CD8-positive, alpha-beta memory T cell (primary cell): ENCODE results near the gene PRSS33. TPM values are rescaled to one million over a fixed set of nuclear protein-coding genes. Genes with fewer than 3 reads are reported as not detected.
A peak's percentile ranks its signal among the peaks of the same experiment; 100 is the strongest.

ENCODE experiments used
- CTCF ChIA-PET: fragments of 350-600 bp; sonication (Branson Sonifier 250); formaldehyde crosslinking; loops from one replicate; lab custom pipeline; 2021; ENCODE audit warnings: antibody characterized with exemption; lab: Charles Lee
- POLR2A ChIA-PET: fragments of 350-600 bp; sonication (Branson Sonifier 250); formaldehyde crosslinking; loops from one replicate; lab custom pipeline; 2021; ENCODE audit warnings: antibody characterized with exemption; lab: Charles Lee
- DNase-seq, 5 donors: peaks; one replicate each; pipeline versions ENCODE4 v3.0.0 to v3.0.0-alpha.2; 2020 to 2022; ENCODE audit warnings: mixed read lengths in 1 of 5
- H3K27ac ChIP-seq: one replicate; pipeline ENCODE4 v1.7.0; 2013; ENCODE audit warnings: low read depth, mild to moderate bottlenecking, low read length, moderate library complexity
- H3K27me3 ChIP-seq: 2 replicates; pipeline ENCODE4 v1.7.0; 2013; ENCODE audit warnings: low read length, mild to moderate bottlenecking; ENCODE audit not compliant: insufficient read depth, poor library complexity, severe bottlenecking
- H3K36me3 ChIP-seq: 2 replicates; pipeline ENCODE4 v1.7.0; 2013; ENCODE audit warnings: mild to moderate bottlenecking, low read length, moderate library complexity; ENCODE audit not compliant: insufficient read depth
- H3K4me1 ChIP-seq: 2 replicates; pipeline ENCODE4 v1.7.0; 2013; ENCODE audit warnings: mild to moderate bottlenecking, low read length, moderate library complexity; ENCODE audit not compliant: insufficient read depth
- H3K4me3 ChIP-seq: 2 replicates; pipeline ENCODE4 v1.7.0; 2013; ENCODE audit warnings: mild to moderate bottlenecking, low read length
- H3K9me3 ChIP-seq: 2 replicates; pipeline ENCODE4 v1.7.0; 2013; ENCODE audit warnings: mild to moderate bottlenecking, low read length
- H3K27ac Mint-ChIP-seq, 8 donors: one replicate each; pipeline ENCODE4 v1.8.0; 2020 to 2021; ENCODE audit warnings: mixed read lengths in 8 of 8, mild to moderate bottlenecking in 6 of 8, inconsistent platforms in 3 of 8, moderate library complexity in 3 of 8
- H3K27me3 Mint-ChIP-seq, 2 donors: one replicate each; pipeline ENCODE4 v1.8.0; 2020 to 2021; ENCODE audit warnings: mixed read lengths in 2 of 2, mild to moderate bottlenecking in 1 of 2, moderate library complexity in 1 of 2
- H3K36me3 Mint-ChIP-seq, 3 donors: one replicate each; pipeline ENCODE4 v1.8.0; 2020 to 2021; ENCODE audit warnings: mixed read lengths in 3 of 3, inconsistent platforms in 1 of 3, mild to moderate bottlenecking in 1 of 3
- H3K4me1 Mint-ChIP-seq, 3 donors: one replicate each; pipeline ENCODE4 v1.8.0; 2020 to 2021; ENCODE audit warnings: mixed read lengths in 3 of 3, inconsistent platforms in 1 of 3, mild to moderate bottlenecking in 1 of 3
- H3K4me3 Mint-ChIP-seq, 7 donors: one replicate each; pipeline ENCODE4 v1.8.0; 2020 to 2021; ENCODE audit warnings: mixed read lengths in 7 of 7, mild to moderate bottlenecking in 6 of 7, moderate library complexity in 4 of 7, inconsistent platforms in 2 of 7
- H3K9me3 Mint-ChIP-seq, 5 donors: one replicate each; pipeline ENCODE4 v1.8.0; 2020 to 2022; ENCODE audit warnings: mixed read lengths in 5 of 5, mild to moderate bottlenecking in 3 of 5, moderate library complexity in 2 of 5, inconsistent platforms in 1 of 5
- polyA plus RNA-seq: library from polyadenylated mRNA; unstranded; fragments of 300-500 nt; fragmentation: Illumina TruSeq; gene quantifications from one replicate; pipeline ENCODE4 v1.2.3, GENCODE V29; 2021
- total RNA-seq, 2 experiments: library from RNA; stranded (reverse); gene quantifications; one replicate each; pipeline ENCODE4 v1.2.3, GENCODE V29; 2021

PRSS33 gene, protein sequence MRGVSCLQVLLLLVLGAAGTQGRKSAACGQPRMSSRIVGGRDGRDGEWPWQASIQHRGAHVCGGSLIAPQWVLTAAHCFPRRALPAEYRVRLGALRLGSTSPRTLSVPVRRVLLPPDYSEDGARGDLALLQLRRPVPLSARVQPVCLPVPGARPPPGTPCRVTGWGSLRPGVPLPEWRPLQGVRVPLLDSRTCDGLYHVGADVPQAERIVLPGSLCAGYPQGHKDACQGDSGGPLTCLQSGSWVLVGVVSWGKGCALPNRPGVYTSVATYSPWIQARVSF
- total RNA-seq (under 1 TPM; 0.15 to 0.22 TPM), polyA plus RNA-seq (not detected)

DNA sequence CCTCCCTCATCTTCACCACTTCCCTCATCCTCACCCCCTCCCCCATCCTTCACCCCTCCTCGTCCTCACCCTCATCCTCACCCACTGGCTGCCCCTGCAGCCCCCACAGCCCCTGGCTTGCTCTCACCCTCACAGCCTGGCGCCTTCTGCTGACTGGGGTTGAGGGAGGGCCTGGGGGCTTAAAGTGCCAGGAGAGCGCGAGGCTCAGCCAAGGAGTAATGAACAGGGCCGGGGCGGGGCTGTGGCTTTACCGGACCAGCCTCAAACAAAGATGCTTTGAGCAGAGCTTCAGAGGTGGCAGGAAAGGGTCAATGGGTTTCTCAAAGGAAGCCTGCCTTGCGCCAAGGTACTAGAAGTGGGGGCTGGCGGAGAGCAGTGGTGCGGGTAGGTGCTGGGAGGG, at the start of gene PRSS33:
PRSS33 (minus strand) TSS at position 155 of the 400 bp plus-strand sequence. CDS start 1,013 bp downstream, outside the sequence.
- H3K27ac Mint-ChIP-seq: peak within 1 kb of the TSS in 1 of 8 donors; percentile 54
- ChIA-PET POLR2A (no interaction called here), CTCF (no interaction called here)
- H3K4me3 ChIP-seq: no peak within 1 kb of the TSS
- H3K4me1 ChIP-seq: peaks cover 12% of the 10 kb centered on the region
- H3K9me3 Mint-ChIP-seq: no peaks in the 10 kb centered on the region
- H3K9me3 ChIP-seq: no peaks in the 10 kb centered on the region
- peak within 1 kb of the TSS in 4 of 7 donors; percentile 45 to 57 (median 50) for H3K4me3 Mint-ChIP-seq
- H3K36me3 ChIP-seq: no peaks in the 10 kb centered on the region
- H3K36me3 Mint-ChIP-seq: no peaks in the 10 kb centered on the region
- peak in 1 of 5 donors; percentile 39 for DNase-seq
- H3K27me3 ChIP-seq: no peaks in the 10 kb centered on the region
- peaks cover 0 to 21% (median 5%) of the 10 kb centered on the region in 3 donors for H3K4me1 Mint-ChIP-seq
- H3K27ac ChIP-seq: no peak within 1 kb of the TSS
- peaks cover 15 to 25% of the 10 kb centered on the region in 2 donors for H3K27me3 Mint-ChIP-seq

DNA sequence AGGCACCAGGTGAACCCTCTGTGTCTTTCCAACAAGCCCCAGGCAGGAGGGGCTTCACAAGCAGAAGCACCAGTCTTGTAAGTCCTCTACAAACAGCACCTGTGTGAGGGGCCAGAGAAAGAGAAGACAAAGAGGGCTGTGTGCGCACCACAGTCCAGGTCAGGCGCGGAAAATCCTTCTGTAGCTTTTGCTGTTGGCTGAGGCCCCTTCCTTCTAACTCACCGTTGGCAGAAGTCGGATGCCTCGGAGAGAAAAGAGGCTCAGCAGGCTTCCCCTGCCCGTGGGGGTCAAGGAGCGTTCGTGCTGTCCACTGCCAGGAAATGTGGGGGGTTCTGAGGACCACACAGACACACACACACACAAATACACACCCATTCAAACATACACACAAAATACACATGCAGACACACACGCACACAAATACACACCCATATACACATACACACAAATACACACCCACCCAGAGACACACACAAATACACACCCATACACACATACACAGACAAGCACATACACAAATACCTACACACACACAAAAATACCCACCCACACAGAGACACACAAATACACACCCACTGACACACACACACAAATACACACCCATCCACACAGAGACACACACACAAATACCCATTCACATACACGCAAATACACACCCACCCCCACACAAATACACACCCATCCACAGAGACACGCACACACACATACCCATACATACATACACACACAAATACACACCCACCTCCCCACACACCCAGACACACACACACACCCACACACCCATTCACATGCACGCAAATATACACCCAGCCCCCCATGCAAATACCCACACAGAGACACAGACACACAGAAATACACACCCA, 49.5 kb upstream of the PRSS33 start:
- CTCF ChIA-PET: no interaction called here

DNA sequence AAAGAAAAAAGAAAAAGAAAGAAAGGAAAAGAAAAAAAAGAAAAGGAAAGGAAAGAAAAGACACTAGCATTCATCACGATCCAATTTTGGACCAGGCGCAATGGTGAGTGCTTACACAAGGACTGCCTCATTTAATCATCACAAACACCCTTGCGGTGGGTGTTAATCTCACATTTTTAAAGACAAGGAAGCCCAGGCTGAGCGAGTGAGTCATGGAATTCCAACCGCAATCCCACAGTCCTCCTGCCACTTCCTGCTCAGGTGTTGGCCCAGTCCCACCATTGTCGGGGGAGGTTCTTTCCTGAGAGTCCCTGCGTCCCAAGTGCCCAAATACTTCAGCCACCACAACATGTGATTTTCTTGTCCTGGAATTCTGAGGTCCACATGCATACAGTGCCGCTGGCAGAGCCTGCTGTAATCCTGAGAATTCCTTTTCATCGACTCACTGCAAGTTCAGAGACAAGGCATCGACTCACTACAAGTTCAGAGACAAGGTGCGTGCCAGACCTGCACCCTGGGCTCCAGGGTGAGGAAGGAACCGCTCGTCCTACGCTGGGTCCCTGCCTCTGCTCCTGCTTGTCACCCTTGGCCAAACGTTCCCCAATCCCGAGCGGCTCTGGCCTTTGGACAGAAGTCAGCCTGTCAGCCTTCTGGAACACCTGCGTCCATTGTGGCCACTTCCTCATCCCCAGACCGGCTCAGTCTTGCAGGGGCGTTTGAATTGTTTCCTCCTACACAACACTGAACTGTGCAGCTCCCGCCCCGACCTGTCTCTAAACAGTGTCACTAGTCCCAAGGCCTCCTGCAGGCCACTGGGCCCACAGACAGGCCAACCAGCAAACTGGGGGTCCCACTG, 48.5 kb upstream of the PRSS33 start:
- no peaks in the 10 kb centered on the region for H3K36me3 ChIP-seq
- Mint-ChIP-seq H3K36me3 (no peaks in the 10 kb centered on the region), H3K9me3 (no peaks in the 10 kb centered on the region), H3K27ac (no peak overlapping the region), H3K4me3 (no peak overlapping the region), H3K4me1 (peaks cover 11 to 22% (median 18%) of the 10 kb centered on the region in 3 donors), H3K27me3 (peaks cover 1 to 14% of the 10 kb centered on the region in 2 donors)
- no peak overlapping the region for H3K4me3 ChIP-seq
- peaks cover 23% of the 10 kb centered on the region for H3K4me1 ChIP-seq
- DNase-seq: no peak
- CTCF ChIA-PET: no interaction called here
- POLR2A ChIA-PET: no interaction called here
- no peak overlapping the region for H3K27ac ChIP-seq
- peaks cover under 1% of the 10 kb centered on the region for H3K27me3 ChIP-seq
- H3K9me3 ChIP-seq: no peaks in the 10 kb centered on the region

More for the DNA sequence above, 49.5 kb upstream of the PRSS33 start:
- H3K36me3 ChIP-seq: no peaks in the 10 kb centered on the region
- no peak overlapping the region for H3K4me3 ChIP-seq
- peaks cover 33% of the 10 kb centered on the region for H3K4me1 ChIP-seq
- peak in 1 of 5 donors; percentile 24 for DNase-seq
- peak overlapping the region in 4 of 8 donors; percentile 15 to 79 (median 28) for H3K27ac Mint-ChIP-seq
- H3K4me3 Mint-ChIP-seq: no peak overlapping the region
- H3K27ac ChIP-seq: no peak overlapping the region
- no peaks in the 10 kb centered on the region for H3K9me3 Mint-ChIP-seq
- peaks cover 17 to 32% (median 25%) of the 10 kb centered on the region in 3 donors for H3K4me1 Mint-ChIP-seq
- no peaks in the 10 kb centered on the region for H3K27me3 ChIP-seq
- peaks cover 0 to 10% of the 10 kb centered on the region in 2 donors for H3K27me3 Mint-ChIP-seq
- no peaks in the 10 kb centered on the region for H3K36me3 Mint-ChIP-seq
- H3K9me3 ChIP-seq: no peaks in the 10 kb centered on the region
- POLR2A ChIA-PET: no interaction called here

DNA sequence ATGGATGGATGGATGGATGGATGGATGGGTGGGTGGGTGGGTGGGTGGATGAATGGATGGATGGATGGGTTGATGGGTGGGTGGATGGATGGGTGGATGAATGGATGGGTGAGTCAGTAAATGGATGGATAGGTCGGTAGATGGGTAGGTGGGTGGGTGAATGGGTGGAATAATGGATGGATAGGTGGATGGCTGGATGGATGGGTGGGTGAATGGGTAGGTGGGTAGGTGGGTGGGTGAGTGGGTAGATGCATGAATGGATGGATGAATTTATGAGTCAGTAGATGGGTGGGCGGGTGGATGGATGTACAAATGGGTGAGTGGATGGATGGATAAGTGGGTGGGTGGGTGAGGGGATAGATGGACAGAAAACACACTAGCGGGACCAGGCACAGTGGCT, 47.6 kb upstream of the PRSS33 start:
- Mint-ChIP-seq H3K4me3 (no peak overlapping the region), H3K4me1 (peaks cover 11 to 16% (median 15%) of the 10 kb centered on the region in 3 donors), H3K27me3 (peaks cover 1 to 17% of the 10 kb centered on the region in 2 donors), H3K27ac (no peak overlapping the region), H3K36me3 (no peaks in the 10 kb centered on the region), H3K9me3 (no peaks in the 10 kb centered on the region)
- CTCF ChIA-PET: no interaction called here
- no peaks in the 10 kb centered on the region for H3K9me3 ChIP-seq
- H3K36me3 ChIP-seq: no peaks in the 10 kb centered on the region
- DNase-seq: no peak
- H3K4me3 ChIP-seq: no peak overlapping the region
- peaks cover 3% of the 10 kb centered on the region for H3K27me3 ChIP-seq
- POLR2A ChIA-PET: no interaction called here
- peaks cover 14% of the 10 kb centered on the region for H3K4me1 ChIP-seq
- H3K27ac ChIP-seq: no peak overlapping the region

DNA sequence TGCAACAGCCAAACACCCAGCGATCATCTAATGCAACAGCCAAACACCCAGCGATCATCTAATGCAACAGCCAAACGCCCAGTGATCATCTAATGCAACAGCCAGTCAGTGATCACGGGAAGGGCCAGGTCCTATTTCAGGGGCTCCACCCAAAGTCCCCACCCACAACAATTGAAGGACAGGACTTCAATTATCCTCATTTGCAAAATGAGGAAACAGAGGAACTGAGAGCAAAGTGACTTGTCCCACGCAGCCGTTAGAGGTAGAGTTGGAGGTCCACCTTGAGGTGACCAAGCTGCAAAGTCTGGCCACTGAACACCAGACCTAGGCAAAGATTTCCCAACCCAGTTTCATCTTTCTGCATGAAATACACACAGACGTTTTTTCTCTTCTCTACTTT, 46.4 kb upstream of the PRSS33 start:
- CTCF ChIA-PET: no interaction called here
- Histone ChIP-seq H3K4me1 (peaks cover 2% of the 10 kb centered on the region), H3K27me3 (peaks cover 3% of the 10 kb centered on the region), H3K36me3 (no peaks in the 10 kb centered on the region), H3K4me3 (no peak overlapping the region), H3K27ac (no peak overlapping the region), H3K9me3 (no peaks in the 10 kb centered on the region)
- POLR2A ChIA-PET: no interaction called here
- Mint-ChIP-seq H3K27ac (peak overlapping the region in 1 of 8 donors; percentile 55), H3K4me3 (no peak overlapping the region), H3K4me1 (peaks cover 5 to 7% (median 6%) of the 10 kb centered on the region in 3 donors), H3K27me3 (peaks cover 1 to 17% of the 10 kb centered on the region in 2 donors), H3K9me3 (no peaks in the 10 kb centered on the region), H3K36me3 (no peaks in the 10 kb centered on the region)
- DNase-seq: no peak

DNA sequence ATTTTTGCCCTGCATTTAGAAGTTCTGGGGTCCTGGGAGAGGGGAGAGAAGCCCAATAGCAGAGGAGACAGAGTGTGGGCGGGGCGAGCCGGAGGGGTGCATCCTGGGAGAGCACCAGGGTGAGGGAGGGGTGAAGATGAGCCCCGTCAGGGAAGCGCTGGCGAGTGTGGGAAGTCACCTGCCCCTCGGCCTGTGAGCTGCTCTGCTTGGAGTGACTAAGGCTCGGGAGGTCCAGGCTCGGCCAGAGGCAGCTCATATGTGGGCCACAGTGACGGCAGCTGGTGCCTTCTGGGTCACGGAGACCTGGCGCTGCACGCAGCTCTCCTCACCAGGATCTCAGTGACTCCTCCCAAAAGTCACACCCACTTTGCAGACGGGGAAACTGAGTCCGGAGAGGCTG, 43.8 kb upstream of the PRSS33 start:
- peaks cover 1 to 18% of the 10 kb centered on the region in 2 donors for H3K27me3 Mint-ChIP-seq
- H3K4me1 ChIP-seq: no peaks in the 10 kb centered on the region
- no peaks in the 10 kb centered on the region for H3K36me3 ChIP-seq
- H3K4me3 ChIP-seq: no peak overlapping the region
- H3K27ac ChIP-seq: no peak overlapping the region
- H3K4me3 Mint-ChIP-seq: no peak overlapping the region
- H3K9me3 Mint-ChIP-seq: no peaks in the 10 kb centered on the region
- peak overlapping the region in 1 of 8 donors; percentile 6 for H3K27ac Mint-ChIP-seq
- ChIA-PET POLR2A (no interaction called here), CTCF (interaction anchor here (0.6 kb wide), 1 partner anchor 1717 kb away, joined by 3 read pairs; no protein-coding TSS in a partner anchor)
- no peaks in the 10 kb centered on the region for H3K4me1 Mint-ChIP-seq
- peaks cover 3% of the 10 kb centered on the region for H3K27me3 ChIP-seq
- no peaks in the 10 kb centered on the region for H3K36me3 Mint-ChIP-seq
- H3K9me3 ChIP-seq: no peaks in the 10 kb centered on the region
- DNase-seq: no peak

DNA sequence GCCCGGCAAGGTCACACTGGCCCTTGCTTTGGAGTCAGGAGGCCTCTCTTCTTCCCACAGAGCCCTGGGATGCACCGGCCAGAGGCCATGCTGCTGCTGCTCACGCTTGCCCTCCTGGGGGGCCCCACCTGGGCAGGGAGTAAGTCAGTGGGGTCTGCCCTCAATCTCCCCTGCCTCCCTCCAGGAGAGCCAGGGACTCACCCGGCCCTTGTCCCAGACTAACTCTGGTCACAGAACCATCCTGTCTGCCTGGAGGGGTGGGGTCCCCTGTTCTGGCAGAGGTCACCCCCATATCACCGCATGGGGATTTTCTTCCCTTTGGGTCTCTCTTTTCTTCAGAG, 43.0 kb upstream of the PRSS33 start:
- Mint-ChIP-seq H3K4me1 (no peaks in the 10 kb centered on the region), H3K4me3 (no peak overlapping the region), H3K36me3 (no peaks in the 10 kb centered on the region), H3K27me3 (peaks cover 1 to 18% of the 10 kb centered on the region in 2 donors), H3K9me3 (no peaks in the 10 kb centered on the region), H3K27ac (no peak overlapping the region)
- no peak for DNase-seq
- Histone ChIP-seq H3K36me3 (no peaks in the 10 kb centered on the region), H3K4me1 (no peaks in the 10 kb centered on the region), H3K27me3 (peaks cover 3% of the 10 kb centered on the region), H3K9me3 (no peaks in the 10 kb centered on the region), H3K4me3 (no peak overlapping the region), H3K27ac (no peak overlapping the region)
- CTCF ChIA-PET: no interaction called here
- POLR2A ChIA-PET: no interaction called here
